GM12878 (cell line): ENCODE results near the gene TRAPPC3. TPM values are rescaled to one million over a fixed set of nuclear protein-coding genes. Genes with fewer than 3 reads are reported as not detected.

Source experiments
- ATAC-seq: fragments of 200-7000 bp; cut with Tn5 transposase; 3 replicates; pipeline ENCODE4 v1.9.1; 2020; ENCODE audit warnings: mild to moderate bottlenecking, moderate library complexity
- BruUV-seq: library from RNA; stranded (reverse); fragments of 400-500 nt; replicated peaks from 2 replicates; lab custom pipeline; 2021; lab: Mats Ljungman, UMichigan
- CTCF ChIA-PET: fragments of 300-600 bp; sonication (Branson Sonifier 250); formaldehyde crosslinking; extraction: SDS; loops from one replicate; lab custom pipeline; 2021; ENCODE audit warnings: inconsistent platforms; lab: Yijun Ruan, JAX
- POLR2A ChIA-PET: fragments of 350-600 bp; formaldehyde crosslinking; extraction: SDS; loops from one replicate; lab custom pipeline; 2021; ENCODE audit warnings: inconsistent platforms; lab: Charles Lee
- RAD21 ChIA-PET: fragments of 300-600 bp; sonication (Branson Sonifier 250); formaldehyde crosslinking; loops from one replicate; lab custom pipeline; 2023; ENCODE audit warnings: antibody characterized with exemption; ENCODE audit not compliant: unreplicated experiment; lab: Charles Lee
- SMC1A ChIA-PET: fragments of 300-600 bp; sonication (Branson Sonifier 250); formaldehyde crosslinking; loops from one replicate; lab custom pipeline; 2023; ENCODE audit not compliant: unreplicated experiment, uncharacterized antibody; lab: Charles Lee
- DNase-seq: peaks from one replicate; pipeline ENCODE4 v3.0.0-alpha.2; 2011; ENCODE audit warnings: low read depth, low spot score
- FAIRE-seq: peaks from 3 replicates; lab custom pipeline; 2011; peaks lifted over from hg19 to GRCh38; lab: Jason Lieb, UNC
- H2AFZ ChIP-seq: 2 replicates; pipeline ENCODE4 v1.6.0; 2011; ENCODE audit warnings: low read depth, low read length, control low read depth; ENCODE audit not compliant: control insufficient read depth
- H3K27ac ChIP-seq: 2 replicates; pipeline ENCODE4 v1.5.1; 2011; ENCODE audit warnings: control low read depth; ENCODE audit not compliant: control insufficient read depth, insufficient read depth
- H3K27me3 ChIP-seq, 2 experiments: replicated peaks in 1 of 2; 2 replicates each; pipeline versions ENCODE4 v1.6.0 to v1.6.1; 2011; ENCODE audit warnings: low read length in 1 of 2; ENCODE audit not compliant: control insufficient read depth in 2 of 2, insufficient read depth in 2 of 2
- H3K36me3 ChIP-seq, 2 experiments: 2 replicates each; pipeline ENCODE4 v1.5.1; 2011; ENCODE audit warnings: low read length in 1 of 2; ENCODE audit not compliant: control insufficient read depth in 2 of 2, insufficient read depth in 2 of 2
- H3K4me1 ChIP-seq: 2 replicates; pipeline ENCODE4 v1.6.1; 2011; ENCODE audit warnings: mild to moderate bottlenecking, low read length, moderate library complexity, mixed read lengths; ENCODE audit not compliant: control insufficient read depth, insufficient read depth
- H3K4me2 ChIP-seq: 2 replicates; pipeline ENCODE4 v1.6.0; 2011; ENCODE audit warnings: control low read depth; ENCODE audit not compliant: control insufficient read depth, insufficient read depth
- H3K4me3 ChIP-seq: fragments of 200-600 bp; sonication (generic); 2 replicates; pipeline ENCODE4 v1.5.1; 2016
- H3K79me2 ChIP-seq: 2 replicates; pipeline ENCODE4 v1.6.0; 2011; ENCODE audit warnings: low read length; ENCODE audit not compliant: control insufficient read depth, insufficient read depth
- H3K9ac ChIP-seq: 2 replicates; pipeline ENCODE4 v1.8.0; 2011; ENCODE audit warnings: low read length, control low read depth, mixed read lengths; ENCODE audit not compliant: control insufficient read depth, insufficient read depth
- H3K9me3 ChIP-seq: replicated peaks from 3 replicates; pipeline ENCODE4 v1.5.1; 2011; ENCODE audit warnings: mild to moderate bottlenecking, low read length; ENCODE audit not compliant: control insufficient read depth, insufficient read depth
- H4K20me1 ChIP-seq: 2 replicates; pipeline ENCODE4 v1.6.0; 2011; ENCODE audit not compliant: control insufficient read depth, insufficient read depth
- ASH2L ChIP-seq: fragments of 300-600, 200-600 bp; sonication (generic); IDR thresholded peaks from 2 replicates; pipeline ENCODE4 v1.6.1; 2017; ENCODE audit warnings: low read depth, mild to moderate bottlenecking, borderline replicate concordance
- ATF7 ChIP-seq: fragments of 450-650 bp; IDR thresholded peaks from 2 replicates; pipeline ENCODE4 v1.6.1; 2016; ENCODE audit warnings: low read depth, mild to moderate bottlenecking
- CBX5 ChIP-seq: sonication (generic); IDR thresholded peaks from 2 replicates; pipeline ENCODE4 v1.6.1; 2016; ENCODE audit warnings: low read depth, moderate library complexity, mild to moderate bottlenecking, inconsistent platforms
- NFXL1 ChIP-seq: fragments of 450-650 bp; IDR thresholded peaks from 2 replicates; pipeline ENCODE4 v1.6.1; 2017; ENCODE audit warnings: antibody characterized with exemption, mild to moderate bottlenecking, borderline replicate concordance
- NFYA ChIP-seq: IDR thresholded peaks from 2 replicates; pipeline ENCODE4 v1.6.1; 2011; ENCODE audit warnings: low read depth, mild to moderate bottlenecking, low read length, improper control_type of control experiment, borderline replicate concordance
- RUNX3 ChIP-seq: IDR thresholded peaks from 2 replicates; pipeline ENCODE4 v1.6.1; 2012; ENCODE audit warnings: low read length, inconsistent platforms
- SPI1 ChIP-seq: IDR thresholded peaks from 2 replicates; pipeline ENCODE4 v1.6.1; 2011; ENCODE audit warnings: low read depth, mild to moderate bottlenecking, low read length, moderate library complexity, borderline replicate concordance; ENCODE audit not compliant: insufficient read depth
- WGBS: methylation state at CpG from one replicate; pipeline ENCODE4 v1.1.6; 2016; ENCODE audit warnings: low lambda C conversion rate; ENCODE audit not compliant: insufficient replicate concordance, insufficient coverage; ENCODE audit errors: missing lambda C conversion rate; 5-methylcytosine and 5-hydroxymethylcytosine counted together
- in situ Hi-C: fragments of 300-500 bp; cut with MboI; formaldehyde crosslinking; loops from 9 replicates; pipeline ENCODE4 v1.14.3; 2018; ENCODE audit warnings: mixed read lengths
- intact Hi-C: fragments of 100-400 bp; cut with micrococcal nuclease; formaldehyde crosslinking; loops from one replicate; pipeline ENCODE4 v1.14.2; 2022; ENCODE audit not compliant: unreplicated experiment
- polyA plus RNA-seq, 11 experiments: library from polyadenylated mRNA; depleted of rRNA in 4 of 11; unstranded in 6 of 11; stranded (reverse) in 5 of 11; fragments of >200 nt; fragmentation: Nextera tagmentation in 4 of 11; fragmentation: Illumina TruSeq in 1 of 11; extraction: Ambion mirVana in 4 of 11; extraction: Trizol in 1 of 11; gene quantifications; 1 replicate in 1 of 11; 2 replicates in 10 of 11; pipeline versions ENCODE4 v1.2.1 to v1.2.3, GENCODE V29; 2011 to 2016; ENCODE audit warnings: inconsistent platforms in 2 of 11, missing spikeins in 2 of 11, low read depth in 1 of 11
- total RNA-seq, 4 experiments: library from RNA; depleted of rRNA in 3 of 4; stranded (reverse); fragments of >200 nt in 3 of 4; fragmentation: Illumina TruSeq in 1 of 4; extraction: Trizol in 1 of 4; gene quantifications; 2 replicates each; pipeline versions ENCODE4 v1.2.1 to v1.2.3, GENCODE V29; 2013 to 2021

TRAPPC3 gene
- total and polyA plus RNA-seq, 10 of the 15 experiments (the other 5 are each of a cell fraction or from before 2014, with no cell fraction given): 14.7 to 122 (median 70.5) TPM

GRCh38 chr1:36128126-36128904 lies 21.0 kb downstream of the TRAPPC3 start (continued):
- no peak for TF ChIP-seq CBX5
- no peak for TF ChIP-seq NFYA

GRCh38 chr1:36126797-36127500 lies 22.3 kb downstream of the TRAPPC3 start:
- in situ Hi-C loops (no loop called here), intact Hi-C loops (no loop called here)
- DNase-seq (no peak), FAIRE-seq (no peak), ATAC-seq (no peak)
- Histone ChIP-seq H3K4me3 (no peak overlapping the region), H3K9me3 (no peaks in the 10 kb centered on the region), H4K20me1 (no peaks in the 10 kb centered on the region; the same call in 1 of the 2 replicates), H3K9ac (no peak overlapping the region), H2AFZ (no peak overlapping the region), H3K4me1 (peaks cover 11% of the 10 kb centered on the region), H3K27me3 (peaks cover 4 to 11% of the 10 kb centered on the region in 2 experiments; a peak in 3 of 4 replicates), H3K36me3 (no peaks in the 10 kb centered on the region), H3K27ac (no peak overlapping the region), H3K79me2 (no peaks in the 10 kb centered on the region), H3K4me2 (no peak overlapping the region)
- no TSS peak for BruUV-seq
- no peak for TF ChIP-seq ASH2L
- no peak for TF ChIP-seq ATF7
- no peak for TF ChIP-seq SPI1
- peak; percentile 5; the same call in 1 of the 2 replicates for TF ChIP-seq RUNX3
- no peak for TF ChIP-seq NFXL1
- RAD21 ChIA-PET: no interaction called here
- SMC1A ChIA-PET: no interaction called here
- WGBS: 34% methylated on average over 6 of the region's 7 CpGs
- CTCF ChIA-PET: no interaction called here
- POLR2A ChIA-PET: no interaction called here
